NCI-H146 (cell line): Measurements from ENCODE around the gene CENPX.

Source experiments
- DNase-seq: peaks from one replicate; lab custom pipeline; 2025; lab: John Stamatoyannopoulos, UW

CENPX gene

GRCh38 chr17:82022310-82022980, at the start of gene CENPX:
Gene CENPX (minus strand): TSS chr17:82022878. CDS start chr17:82022861, 17 bp downstream.
- peak; percentile 30 for DNase-seq

GRCh38 chr17:82070611-82071010, 47.9 kb upstream of the CENPX start:
- no peak for DNase-seq

GRCh38 chr17:82065638-82066303, 43.1 kb upstream of the CENPX start, which contains the start of gene DUS1L:
Gene DUS1L (minus strand): TSS chr17:82065804. CDS start chr17:82065059, 745 bp downstream.
- peak; percentile 43 for DNase-seq

GRCh38 chr17:82065193-82065637, 42.5 kb upstream of the CENPX start:
- no peak for DNase-seq

GRCh38 chr17:82064433-82065192, 41.9 kb upstream of the CENPX start:
- peak; percentile 66 for DNase-seq

GRCh38 chr17:82063424-82064415, 41.0 kb upstream of the CENPX start:
- DNase-seq: no peak

- no peak for DNase-seq
Observed at GRCh38 chr17:82062984-82063368, 40.3 kb upstream of the CENPX start.

- no peak for DNase-seq
Observed at GRCh38 chr17:82062076-82062983, 39.7 kb upstream of the CENPX start.

- no peak for DNase-seq
Observed at GRCh38 chr17:82061047-82061925, 38.6 kb upstream of the CENPX start.

- DNase-seq: no peak
Observed at GRCh38 chr17:82060614-82061013, 37.9 kb upstream of the CENPX start.

GRCh38 chr17:82060001-82060380, 37.3 kb upstream of the CENPX start:
- no peak for DNase-seq

- peak; percentile 17 for DNase-seq
Observed at GRCh38 chr17:82059272-82060000, 36.8 kb upstream of the CENPX start.

- no peak for DNase-seq
Observed at GRCh38 chr17:82058855-82059249, 36.2 kb upstream of the CENPX start.

- no peak for DNase-seq
Observed at GRCh38 chr17:82058230-82058854, 35.7 kb upstream of the CENPX start.

GRCh38 chr17:82056729-82057621, 34.3 kb upstream of the CENPX start:
- peak; percentile 14 for DNase-seq

- no peak for DNase-seq
Observed at GRCh38 chr17:82055965-82056728, 33.5 kb upstream of the CENPX start.
